ENCODE results near the gene SHROOM1.

- no peak for TF ChIP-seq POLR2AphosphoS5 (IDR thresholded peaks at IDR 0.05)
- no peak for TF ChIP-seq CTCF (IDR thresholded peaks at IDR 0.05)
- no peak for TF ChIP-seq POLR2A (IDR thresholded peaks at IDR 0.05)
Measured at GRCh38 chr5:132827943-132828673, 2.3 kb downstream of the SHROOM1 start.

All from prostate gland (tissue), 2 donors.